GM19193 (cell line): ENCODE results near the gene PIK3IP1.
A peak's percentile ranks its signal among the peaks of the same experiment; 100 is the strongest.

Source experiments
- POLR2A ChIP-seq: IDR thresholded peaks from 4 replicates; pipeline ENCODE4 v1.6.1; 2011; ENCODE audit not compliant: insufficient read depth, insufficient read length; ENCODE audit errors: extremely low read depth

The PIK3IP1 gene

DNA sequence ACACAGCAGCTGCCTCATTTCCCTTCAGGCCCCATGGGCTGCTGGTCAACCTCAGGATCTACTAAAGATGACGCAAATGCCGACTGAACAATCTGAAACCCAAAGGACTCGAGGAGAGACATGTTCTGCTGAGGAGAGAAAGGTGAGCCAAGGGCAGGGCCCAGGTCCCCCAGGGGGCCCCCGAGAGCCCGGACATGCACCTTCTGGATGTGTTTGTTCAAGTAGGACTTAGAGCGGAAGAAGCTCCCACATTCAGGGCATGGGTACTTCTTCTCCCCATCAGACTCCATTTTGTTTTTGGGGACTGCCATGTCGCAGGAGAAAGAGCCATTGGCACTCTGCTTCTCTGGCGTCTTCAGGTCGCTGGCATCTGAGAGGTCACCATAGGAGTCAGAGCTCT is 34.6 kb upstream of the PIK3IP1 start:
- TF ChIP-seq POLR2A, result no peak

- TF ChIP-seq POLR2A, result no peak
Measured at GRCh38 chr22:31323578-31324550, 31.6 kb upstream of the PIK3IP1 start.

DNA sequence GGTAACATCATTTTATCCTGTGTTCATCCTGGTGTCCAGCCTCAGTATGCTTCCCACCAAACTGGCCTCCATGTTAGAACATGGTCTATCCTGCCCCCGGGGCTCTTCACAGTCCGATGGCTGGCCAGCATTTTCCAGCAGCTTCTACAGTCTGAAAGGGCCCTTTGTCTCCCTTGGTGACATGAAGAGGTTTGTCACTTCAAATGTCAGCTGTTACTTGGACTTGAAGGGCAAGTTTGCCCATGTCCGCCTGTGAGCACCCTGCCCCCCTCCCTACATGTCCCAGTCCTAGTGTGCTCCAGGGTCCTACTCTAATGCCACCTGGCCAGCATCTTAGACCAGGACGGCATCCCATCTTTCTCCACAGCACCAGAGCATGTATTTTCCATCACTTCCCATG is 29.1 kb upstream of the PIK3IP1 start:
- TF ChIP-seq POLR2A, result no peak

DNA sequence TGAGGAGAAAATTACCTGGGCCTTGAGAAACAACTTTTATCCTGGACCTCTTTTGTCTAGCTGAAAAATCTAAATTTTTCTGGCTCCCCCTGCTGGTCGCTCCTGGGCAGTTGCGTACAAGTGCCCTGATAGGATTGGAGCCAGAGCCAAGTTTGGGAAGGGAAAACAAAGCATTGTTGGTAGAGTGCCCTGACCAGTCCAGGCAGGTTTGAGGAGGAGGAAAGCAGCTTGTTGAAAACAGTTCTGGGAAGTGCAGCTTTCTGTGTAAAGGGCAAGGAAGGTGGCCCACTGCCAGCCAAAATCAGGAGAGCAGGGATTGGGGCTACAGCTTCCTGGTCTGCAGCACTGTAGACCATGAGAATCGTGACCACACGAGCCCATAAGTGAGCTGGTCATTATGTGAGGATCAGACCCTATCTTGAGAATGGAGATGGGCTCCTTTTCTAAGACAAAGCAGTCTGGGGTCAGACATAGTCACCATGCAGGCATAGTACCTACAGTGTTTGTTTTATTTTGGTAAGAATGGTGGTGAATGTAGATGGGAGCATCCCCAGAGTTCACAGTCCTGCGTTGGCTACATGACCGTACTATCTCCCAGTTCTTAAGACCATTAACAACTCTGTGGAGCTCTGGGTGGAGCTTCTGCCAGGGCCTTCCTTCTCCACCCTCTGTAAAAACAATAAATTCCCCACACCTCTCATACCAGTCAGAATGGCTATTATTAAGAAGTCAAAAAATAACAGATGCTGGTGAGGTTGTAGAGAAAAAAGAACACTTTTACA is 21.3 kb upstream of the PIK3IP1 start:
- no peak for TF ChIP-seq POLR2A

- TF ChIP-seq POLR2A, result no peak
Measured at GRCh38 chr22:31308181-31308580, 15.9 kb upstream of the PIK3IP1 start.

DNA sequence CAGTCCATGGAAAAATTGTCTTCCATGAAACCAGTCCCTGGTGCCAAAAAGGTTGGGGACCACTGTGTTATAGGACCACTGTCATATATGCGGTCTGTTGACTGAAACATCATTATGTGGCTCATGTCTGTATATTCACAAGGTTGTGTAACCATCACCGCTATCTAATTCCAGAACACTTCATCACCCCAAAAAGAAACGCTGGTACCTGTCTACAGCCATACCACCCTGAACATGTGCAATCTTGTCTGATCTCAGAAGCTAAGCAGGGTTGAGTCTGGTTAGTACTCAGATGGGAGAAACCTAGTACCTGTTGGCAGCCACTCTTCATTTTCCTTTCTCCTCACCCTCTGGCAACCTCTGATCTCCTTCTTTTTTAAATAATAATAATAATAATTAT is 12.9 kb upstream of the PIK3IP1 start:
- no peak for TF ChIP-seq POLR2A

DNA sequence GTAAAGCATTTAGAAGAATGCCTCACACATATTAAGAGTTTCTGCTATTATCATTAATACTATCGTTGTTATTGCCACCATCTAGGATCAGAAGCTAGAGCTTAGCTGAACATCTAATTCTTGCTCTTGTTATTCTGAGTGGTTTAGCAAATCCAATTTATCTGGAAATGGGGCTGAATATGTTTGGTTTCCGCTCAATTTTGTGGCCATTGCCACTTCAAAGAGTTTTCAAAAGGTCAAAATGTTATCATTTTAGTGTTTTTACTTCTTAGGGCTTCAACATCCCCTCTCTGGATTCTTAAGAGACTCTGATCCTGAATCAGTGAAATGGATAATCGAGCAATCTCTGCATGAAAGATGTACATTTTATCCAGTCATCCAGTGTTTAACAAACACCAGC is 10.2 kb upstream of the PIK3IP1 start:
- no peak for TF ChIP-seq POLR2A

GRCh38 chr22:31302006-31302405 is 9.7 kb upstream of the PIK3IP1 start:
- no peak for TF ChIP-seq POLR2A

DNA sequence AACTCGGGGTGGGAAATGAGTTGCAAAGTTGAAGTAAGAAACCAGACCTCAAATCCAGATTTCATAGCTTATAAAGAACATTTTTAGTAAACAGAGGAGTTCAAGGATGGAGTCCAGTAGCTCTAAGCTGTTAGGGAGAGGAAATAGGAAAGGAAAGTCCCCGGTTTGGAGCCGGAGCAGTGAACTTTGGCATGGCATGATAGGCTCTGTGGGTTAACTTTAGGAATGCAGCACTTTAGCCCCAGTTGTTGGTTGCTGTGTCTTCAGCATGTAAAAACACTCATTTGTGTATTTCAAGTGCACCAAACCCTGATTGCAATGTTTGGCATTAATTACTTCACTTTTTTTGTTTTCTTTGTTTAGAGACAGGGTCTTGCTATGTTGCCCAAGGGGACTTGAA is 8.6 kb upstream of the PIK3IP1 start:
- no peak for TF ChIP-seq POLR2A

DNA sequence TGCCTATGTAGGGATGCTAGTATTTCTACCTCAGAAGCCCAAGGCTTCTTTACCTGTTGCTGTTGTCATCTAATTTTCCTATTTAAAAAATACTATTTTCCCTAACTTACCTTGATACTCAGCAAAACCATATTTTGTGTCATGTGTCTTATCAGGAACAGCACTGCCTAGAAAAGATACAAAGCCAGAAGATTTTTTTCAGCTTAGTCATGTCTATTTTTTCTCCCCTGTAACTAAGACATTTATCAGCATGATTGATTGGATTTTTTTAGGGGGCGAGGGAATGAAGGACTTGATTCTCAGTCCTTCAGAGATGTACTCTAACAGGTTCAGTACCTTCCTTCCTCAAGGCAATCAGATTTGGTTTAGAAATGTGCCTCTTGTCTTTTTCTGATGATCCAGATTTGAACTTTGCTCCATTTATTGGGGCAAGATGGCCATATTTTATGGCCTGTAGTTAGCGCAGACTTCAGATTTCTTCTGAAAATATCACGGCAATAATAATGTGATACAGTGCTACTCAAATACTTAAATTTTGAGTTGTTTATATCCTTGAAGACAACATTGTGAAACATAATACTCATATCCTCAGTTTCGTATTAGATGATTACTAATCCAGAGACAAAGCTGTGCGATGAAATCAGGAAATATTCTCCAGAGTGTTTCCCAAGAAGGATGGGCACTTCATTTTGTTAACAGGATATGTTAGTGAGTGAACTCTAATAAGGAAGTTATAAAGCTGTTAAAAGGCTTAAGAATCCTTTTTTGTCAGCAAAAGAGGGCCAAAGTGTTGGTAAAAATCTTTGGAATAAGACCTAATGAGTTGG is 3.8 kb upstream of the PIK3IP1 start:
- no peak for TF ChIP-seq POLR2A

DNA sequence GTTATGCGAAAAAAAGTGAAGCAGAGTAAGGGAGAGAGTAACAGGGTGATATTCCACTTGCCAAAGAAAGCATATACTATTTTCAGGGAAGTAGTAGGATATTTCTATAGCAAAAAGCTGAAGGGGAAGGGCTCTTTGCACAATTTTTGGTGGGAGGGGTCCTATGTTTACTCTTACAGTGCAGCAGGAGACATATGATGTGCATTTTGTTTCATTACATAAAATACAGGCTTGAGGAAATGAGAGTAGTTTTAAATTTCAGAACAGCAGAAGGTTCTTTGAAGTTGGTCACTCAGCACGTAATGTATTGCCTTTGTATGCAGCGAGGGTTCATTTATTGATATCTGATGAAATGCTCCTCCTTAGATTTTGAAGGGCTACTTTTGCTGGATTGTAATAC is 3.1 kb upstream of the PIK3IP1 start:
- TF ChIP-seq POLR2A, result no peak

DNA sequence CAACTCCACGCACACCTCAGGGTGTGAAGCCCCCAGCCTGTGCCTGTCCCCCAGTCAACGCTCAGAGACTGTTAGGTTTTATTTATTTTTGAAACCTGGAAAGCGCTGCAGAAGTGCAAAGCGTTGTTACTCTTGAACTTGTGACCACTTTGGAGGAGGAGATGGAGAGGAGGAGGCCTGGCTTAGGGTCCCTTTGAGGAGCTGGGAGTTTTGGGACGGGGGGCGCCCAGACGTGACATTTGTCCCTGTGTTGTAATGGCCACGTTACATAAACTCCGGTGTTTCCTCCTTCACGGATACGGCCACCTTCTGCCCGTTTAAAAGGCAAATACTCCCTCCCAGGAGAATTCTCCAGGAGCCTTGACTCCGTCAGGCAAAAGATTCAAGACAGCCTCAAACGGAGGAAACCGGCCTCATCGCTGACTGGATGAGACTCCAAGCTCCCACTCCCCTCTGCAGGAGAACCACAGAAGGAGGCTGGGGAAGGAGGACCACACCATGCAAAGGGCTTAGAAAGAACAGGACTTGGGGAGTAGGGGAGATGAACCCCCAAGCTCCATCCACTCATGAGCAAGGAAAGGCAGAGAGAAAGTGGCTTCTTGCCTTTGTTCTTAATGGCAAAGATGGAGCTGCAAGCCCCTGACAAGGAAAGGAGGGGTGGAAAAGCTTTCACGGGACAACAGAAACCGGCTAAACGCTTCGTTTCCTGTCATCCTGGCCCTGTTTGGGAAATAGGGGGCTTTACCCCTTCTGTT is 630 bp downstream of the PIK3IP1 start:
- TF ChIP-seq POLR2A, result no peak

DNA sequence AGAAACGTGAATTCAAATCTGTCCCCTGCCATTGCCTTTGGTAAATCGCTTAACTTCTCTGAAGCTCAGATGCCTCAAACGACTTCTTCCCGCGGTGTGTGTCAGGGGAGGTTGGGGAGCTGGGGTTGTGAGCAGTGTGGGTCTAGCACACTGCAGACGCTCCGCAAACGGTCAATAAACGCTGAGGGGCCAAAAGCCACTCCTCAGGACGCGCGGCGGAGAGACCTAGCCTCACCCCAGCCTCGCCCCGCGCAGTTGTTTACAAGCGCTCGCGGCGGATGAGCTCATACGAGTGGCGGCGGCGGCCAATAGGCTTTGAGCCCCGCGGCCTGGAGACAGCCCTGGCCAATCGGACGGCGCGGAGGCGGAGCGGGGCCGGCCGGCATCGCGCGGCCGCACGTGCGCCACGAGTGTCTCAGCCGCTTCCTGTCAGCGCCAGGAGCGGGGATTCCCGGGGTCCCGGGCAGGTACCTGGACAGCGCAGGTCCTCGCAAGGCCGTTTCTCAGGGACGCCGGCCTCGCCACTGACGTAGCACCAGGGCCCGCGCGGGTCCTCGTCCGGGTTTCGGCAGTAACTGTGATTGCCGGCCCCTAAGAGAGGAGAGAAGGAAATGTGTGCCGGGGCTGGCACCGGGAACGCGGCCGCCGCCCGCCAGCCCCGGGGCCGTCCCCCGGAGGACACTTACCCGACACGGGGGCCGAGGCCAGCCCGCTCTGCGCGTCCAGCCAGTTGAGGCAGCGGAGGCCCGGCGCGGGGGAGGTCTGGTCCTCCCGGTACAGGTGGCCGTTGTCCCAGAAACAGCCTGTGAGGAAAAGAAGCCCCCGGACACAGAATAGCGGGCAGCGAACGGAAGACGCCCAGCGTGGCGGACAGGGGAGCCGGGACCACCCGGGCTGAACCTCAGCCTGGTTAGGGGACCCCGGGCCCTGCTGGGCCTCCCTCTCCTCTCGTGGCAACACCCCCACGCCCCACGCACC is 1.5 kb downstream of the PIK3IP1 start:
- peak; percentile 65 for TF ChIP-seq POLR2A
